Spleen (tissue), 11 donors: ENCODE results near the gene RMRP. TPM values are rescaled to one million over a fixed set of nuclear protein-coding genes. Genes with fewer than 3 reads are reported as not detected.
A peak's percentile ranks its signal among the peaks of the same experiment; 100 is the strongest.
"Not testable (repeated sequence)": the region's sequence is repeated elsewhere in the genome, so short reads cannot be mapped to it uniquely, and the experiment has no call there.

Experiments
- DNase-seq: peaks from one replicate; pipeline ENCODE4 v3.0.0-alpha.2; 2020
- H3K27ac ChIP-seq, 8 donors: fragments of 200-600 bp; sonication (generic) in 7 of 8; 1 replicate in 4 of 8; 2 replicates in 4 of 8; pipeline versions ENCODE4 v1.5.0 to v1.8.0; 2016 to 2021; ENCODE audit warnings: inconsistent platforms in 4 of 8, mild to moderate bottlenecking in 4 of 8, moderate library complexity in 1 of 8
- H3K27me3 ChIP-seq, 7 donors: fragments of 200-600 bp; sonication (generic) in 6 of 7; replicated peaks in 1 of 7; 1 replicate in 4 of 7; 2 replicates in 3 of 7; pipeline versions ENCODE4 v1.5.0 to v1.8.0; 2016 to 2021; ENCODE audit warnings: inconsistent platforms in 3 of 7, mild to moderate bottlenecking in 1 of 7
- H3K36me3 ChIP-seq, 6 donors: fragments of 200-600 bp; sonication (generic) in 5 of 6; 1 replicate in 4 of 6; 2 replicates in 2 of 6; pipeline versions ENCODE4 v1.5.0 to v1.8.0; 2016 to 2021; ENCODE audit warnings: inconsistent platforms in 2 of 6
- H3K4me1 ChIP-seq, 6 donors: fragments of 200-600 bp; sonication (generic) in 5 of 6; 1 replicate in 3 of 6; 2 replicates in 3 of 6; pipeline versions ENCODE4 v1.5.0 to v1.8.0; 2016 to 2021; ENCODE audit warnings: inconsistent platforms in 3 of 6
- H3K4me3 ChIP-seq, 8 donors: fragments of 200-600 bp; sonication (generic) in 7 of 8; 1 replicate in 4 of 8; 2 replicates in 4 of 8; pipeline versions ENCODE4 v1.5.0 to v1.8.0; 2016 to 2021; ENCODE audit warnings: inconsistent platforms in 4 of 8, mild to moderate bottlenecking in 4 of 8, moderate library complexity in 2 of 8
- H3K9me3 ChIP-seq, 8 donors: fragments of 200-600 bp; sonication (generic) in 7 of 8; 1 replicate in 4 of 8; 2 replicates in 4 of 8; pipeline versions ENCODE4 v1.5.0 to v1.8.0; 2016 to 2021; ENCODE audit warnings: inconsistent platforms in 4 of 8
- CTCF ChIP-seq, 11 experiments: fragments of 200-600 bp in 7 of 11; fragments of 450-650 bp in 4 of 11; sonication (generic) in 4 of 11; IDR thresholded peaks in 8 of 11; conservative IDR thresholded peaks in 3 of 11; 1 replicate in 7 of 11; 2 replicates in 4 of 11; pipeline versions ENCODE4 v1.4.0 to v1.8.0; 2016 to 2021; ENCODE audit warnings: antibody characterized with exemption in 11 of 11, inconsistent platforms in 4 of 11, mild to moderate bottlenecking in 1 of 11
- POLR2A ChIP-seq, 3 donors: fragments of 450-650 bp; IDR thresholded peaks; one replicate each; pipeline ENCODE4 v1.5.1; 2017; ENCODE audit warnings: antibody characterized with exemption in 3 of 3, mild to moderate bottlenecking in 1 of 3
- POLR2AphosphoS5 ChIP-seq, 3 donors: sonication (generic); formaldehyde crosslinking; IDR thresholded peaks; one replicate each; pipeline ENCODE4 v1.5.1; 2017; ENCODE audit warnings: antibody characterized with exemption in 3 of 3
- WGBS, 5 donors: extraction: QIAGEN DNeasy Blood & Tissue Kit in 3 of 5; methylation state at CpG; one replicate each; pipeline versions ENCODE4 v1.1.5 to v1.1.7; 2013 to 2018; 5-methylcytosine and 5-hydroxymethylcytosine counted together
- intact Hi-C: fragments of 100-400 bp; cut with DNase I; formaldehyde crosslinking; loops from one replicate; pipeline ENCODE4 v1.15.0; 2023; ENCODE audit warnings: low total_unique reads
- polyA plus RNA-seq, 3 donors: library from polyadenylated mRNA; stranded (reverse); fragments of 200-250 nt; gene quantifications; one replicate each; pipeline ENCODE4 v1.2.1, GENCODE V29; 2013
- total RNA-seq, 7 donors: library from RNA; depleted of rRNA in 3 of 7; stranded (reverse); fragments of >200 nt in 3 of 7; fragmentation: NEBNext Ultra II Directional in 4 of 7; extraction: Animal tissue kit (Norgen Biotek cat#: 25700) in 4 of 7; gene quantifications; one replicate each; pipeline versions ENCODE4 v1.1.0 to v1.2.1, GENCODE V29; 2016 to 2021
- donor health status: healthy with polysubstance abuse.
- donor health status: DM: no; HTN: no; CAD: no; lungs with moderate emphysema.
- donor health status: DM: no; HTN: no; CAD: no.
- donor health status: Bipolar disorder and iron deficiency.
- donor health status: healthy.
- donor health status: DM: no; HTN: no; CAD: no.
- donor health status: DM: yes; HTN: yes; CAD: no.

The RMRP gene
- total and polyA plus RNA-seq, 10 donors, result 42.1 to 28,996 (median 10,652) TPM; not detected in 1

GRCh38 chr9:35646153-35646532 lies 11.7 kb downstream of the RMRP start:
- Histone ChIP-seq H3K4me3 (peak overlapping the region; percentile 35 to 74 (median 55)), H3K36me3 (no peaks in the 10 kb centered on the region), H3K27me3 (no peaks in the 10 kb centered on the region), H3K4me1 (peaks cover 33 to 98% (median 67%) of the 10 kb centered on the region in 6 donors), H3K27ac (peak overlapping the region; percentile 82 to 95 (median 94)), H3K9me3 (no peaks in the 10 kb centered on the region)
- WGBS, 5 donors, result 0 to 1% (median 1%) methylated on average over 11 of the region's 11 CpGs
- TF ChIP-seq POLR2A (IDR thresholded peaks at IDR 0.05), result no peak
- intact Hi-C loops, result no loop called here
- DNase-seq, result no peak

GRCh38 chr9:35645736-35646135 lies 12.1 kb downstream of the RMRP start:
- H3K27ac ChIP-seq, result peak overlapping the region; percentile 82 to 95 (median 94)
- not testable (repeated sequence) for DNase-seq

GRCh38 chr9:35643046-35643445 lies 14.8 kb downstream of the RMRP start:
- no peak for TF ChIP-seq CTCF (IDR thresholded peaks at IDR 0.05 in 8 of 11, conservative IDR thresholded peaks at IDR 0.05 in 3 of 11)
- TF ChIP-seq POLR2A (IDR thresholded peaks at IDR 0.05), result no peak
- TF ChIP-seq POLR2AphosphoS5 (IDR thresholded peaks at IDR 0.05), result no peak
- peaks cover 24 to 93% (median 65%) of the 10 kb centered on the region in 6 donors for H3K4me1 ChIP-seq
- H3K36me3 ChIP-seq, result peaks cover 0 to 7% (median 0%) of the 10 kb centered on the region in 6 donors
- intact Hi-C loops, result no loop called here
- WGBS, 5 donors, result 89 to 98% (median 96%) methylated on average over 12 of the region's 12 CpGs
- no peak overlapping the region for H3K4me3 ChIP-seq
- peak overlapping the region in 2 of 8 donors; percentile 93 to 95 for H3K27ac ChIP-seq
- DNase-seq, result no peak
- H3K27me3 ChIP-seq, result no peaks in the 10 kb centered on the region
- H3K9me3 ChIP-seq, result no peaks in the 10 kb centered on the region

More at GRCh38 chr9:35645736-35646135, 12.1 kb downstream of the RMRP start:
- H3K4me3 ChIP-seq, result peak overlapping the region; percentile 35 to 74 (median 55)
- H3K9me3 ChIP-seq, H3K36me3 ChIP-seq, H3K27me3 ChIP-seq, intact Hi-C loops: not testable (repeated sequence)
- WGBS, 5 donors, result 29 to 43% (median 38%) methylated on average over 10 of the region's 10 CpGs
- peaks cover 33 to 96% (median 66%) of the 10 kb centered on the region in 6 donors for H3K4me1 ChIP-seq

- H3K4me3 ChIP-seq, DNase-seq: not testable (repeated sequence)
Measured at GRCh38 chr9:35641478-35641877, 16.3 kb downstream of the RMRP start.

GRCh38 chr9:35640431-35640830 lies 17.4 kb downstream of the RMRP start:
- intact Hi-C loops, H3K36me3 ChIP-seq: not testable (repeated sequence)
- TF ChIP-seq POLR2AphosphoS5 (IDR thresholded peaks at IDR 0.05), result peak in 1 of 3 donors; percentile 19

More at GRCh38 chr9:35641478-35641877, 16.3 kb downstream of the RMRP start:
- H3K27me3 ChIP-seq, H3K36me3 ChIP-seq, intact Hi-C loops, H3K9me3 ChIP-seq: not testable (repeated sequence)
- 44 to 58% (median 47%) methylated on average over 3 of the region's 3 CpGs for WGBS, 5 donors
- H3K27ac ChIP-seq, result peak overlapping the region in 6 of 8 donors; percentile 22 to 95 (median 50)
- H3K4me1 ChIP-seq, result peaks cover 28 to 95% (median 66%) of the 10 kb centered on the region in 6 donors

GRCh38 chr9:35639631-35640030 lies 18.2 kb downstream of the RMRP start:
- Histone ChIP-seq H3K27ac (peak overlapping the region; percentile 42 to 95 (median 74)), H3K9me3 (no peaks in the 10 kb centered on the region), H3K4me3 (no peak overlapping the region), H3K4me1 (peaks cover 28 to 95% (median 70%) of the 10 kb centered on the region in 6 donors), H3K27me3 (no peaks in the 10 kb centered on the region), H3K36me3 (peaks cover 0 to 7% (median 0%) of the 10 kb centered on the region in 6 donors)
- intact Hi-C loops, result no loop called here
- 64 to 71% (median 67%) methylated on average over 1 of the region's 1 CpG for WGBS, 5 donors
- DNase-seq, result no peak
- no peak for TF ChIP-seq CTCF (IDR thresholded peaks at IDR 0.05 in 8 of 11, conservative IDR thresholded peaks at IDR 0.05 in 3 of 11)
- no peak for TF ChIP-seq POLR2A (IDR thresholded peaks at IDR 0.05)
- TF ChIP-seq POLR2AphosphoS5 (IDR thresholded peaks at IDR 0.05), result no peak

More at GRCh38 chr9:35640431-35640830, 17.4 kb downstream of the RMRP start:
- WGBS, 5 donors, result 95 to 99% (median 98%) methylated on average over 15 of the region's 15 CpGs
- H3K27ac ChIP-seq, result peak overlapping the region in 6 of 8 donors; percentile 49 to 95 (median 78)
- DNase-seq, H3K9me3 ChIP-seq, H3K4me3 ChIP-seq, H3K27me3 ChIP-seq: not testable (repeated sequence)
- peaks cover 27 to 95% (median 70%) of the 10 kb centered on the region in 6 donors for H3K4me1 ChIP-seq

- DNase-seq, H3K36me3 ChIP-seq, H3K9me3 ChIP-seq, H3K4me3 ChIP-seq, intact Hi-C loops, H3K27me3 ChIP-seq: not testable (repeated sequence)
- Histone ChIP-seq H3K27ac (peak overlapping the region; percentile 42 to 95 (median 74)), H3K4me1 (peaks cover 28 to 95% (median 71%) of the 10 kb centered on the region in 6 donors)
- WGBS, 5 donors, result 9 to 30% (median 20%) methylated on average over 1 of the region's 1 CpG
Measured at GRCh38 chr9:35639225-35639624, 18.6 kb downstream of the RMRP start.
